ENCODE measurements around the gene PGAM1.
"Not testable (repeated sequence)": the region's sequence is repeated elsewhere in the genome, so short reads cannot be mapped to it uniquely, and the experiment has no call there.

PGAM1 gene

DNA sequence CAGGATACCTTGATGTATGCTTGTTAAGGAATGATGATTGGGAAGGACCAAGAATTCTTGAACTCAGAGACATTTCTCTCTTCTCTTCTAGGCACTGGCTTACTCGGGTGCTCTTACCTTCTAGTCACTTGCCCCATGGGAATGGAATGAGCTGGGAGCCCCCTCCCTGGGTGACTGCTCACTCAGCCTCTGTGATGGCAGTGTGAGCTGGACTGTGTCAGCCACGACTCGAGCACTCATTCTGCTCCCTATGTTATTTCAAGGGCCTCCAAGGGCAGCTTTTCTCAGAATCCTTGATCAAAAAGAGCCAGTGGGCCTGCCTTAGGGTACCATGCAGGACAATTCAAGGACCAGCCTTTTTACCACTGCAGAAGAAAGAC lies 30.7 kb downstream of the PGAM1 start:
- DNase-seq (ENCODE audit: low read depth in 2 of 2) = no peak

DNA sequence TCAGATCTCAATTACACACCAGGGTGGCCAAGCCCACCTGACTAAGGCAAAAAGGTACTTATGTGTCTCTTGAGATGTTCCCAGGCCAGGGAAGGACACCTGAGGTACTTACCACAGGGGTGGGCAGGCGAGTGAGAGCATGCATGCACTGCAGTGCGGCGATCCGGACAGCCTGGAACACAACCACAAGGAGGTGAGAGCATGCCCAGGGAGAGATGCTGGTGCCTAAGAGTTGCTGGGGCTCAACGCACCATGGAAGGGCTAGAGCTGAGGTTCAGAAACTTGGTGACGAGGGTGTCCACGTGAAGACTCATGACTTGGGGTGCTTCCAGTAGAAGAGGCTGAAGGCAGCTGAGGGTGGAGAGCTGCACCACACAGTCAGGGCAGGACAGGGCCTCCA lies 33.1 kb downstream of the PGAM1 start:
- DNase-seq (ENCODE audit: low read depth in 2 of 2) = no peak

DNA sequence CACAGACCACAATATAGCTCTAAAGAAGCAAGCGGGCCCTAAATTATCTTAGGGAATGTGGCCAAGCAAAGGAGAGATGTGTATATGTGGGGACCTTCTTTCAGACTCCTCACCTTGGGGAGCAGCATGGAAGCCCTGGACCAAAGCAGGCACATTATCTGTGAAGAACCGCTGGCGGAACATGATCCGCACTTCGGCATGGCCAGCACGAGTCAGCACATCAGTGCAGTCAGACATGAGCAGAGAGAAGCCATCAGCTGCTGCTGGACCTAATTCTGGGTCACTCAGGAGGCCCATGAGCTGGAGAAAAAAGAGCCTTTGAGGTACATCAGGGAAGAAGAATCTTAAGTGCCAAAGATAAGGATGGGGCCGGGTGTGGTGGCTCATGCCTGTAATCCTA lies 33.9 kb downstream of the PGAM1 start:
- no peak for DNase-seq (ENCODE audit: low read depth in 2 of 2)

DNA sequence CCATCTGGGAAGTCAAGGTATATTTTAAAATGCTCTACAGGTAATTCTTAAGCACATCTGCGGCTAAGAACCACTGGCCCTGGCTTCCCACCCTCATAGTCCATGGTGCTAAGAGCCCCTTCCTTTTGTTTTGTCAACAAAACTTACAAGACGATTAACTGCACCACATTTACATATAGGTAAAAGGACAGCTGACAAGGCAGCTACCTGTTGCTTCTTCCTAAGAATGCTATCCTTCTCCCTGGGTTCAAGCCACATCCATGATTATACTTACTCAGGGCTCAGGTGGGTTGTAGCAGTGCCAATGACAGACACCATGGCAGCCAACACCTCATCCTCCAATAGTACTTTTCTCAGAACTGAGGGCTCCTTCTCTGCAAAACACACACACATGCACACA lies 36.3 kb downstream of the PGAM1 start:
- DNase-seq (ENCODE audit: low read depth in 2 of 2) = no peak

DNA sequence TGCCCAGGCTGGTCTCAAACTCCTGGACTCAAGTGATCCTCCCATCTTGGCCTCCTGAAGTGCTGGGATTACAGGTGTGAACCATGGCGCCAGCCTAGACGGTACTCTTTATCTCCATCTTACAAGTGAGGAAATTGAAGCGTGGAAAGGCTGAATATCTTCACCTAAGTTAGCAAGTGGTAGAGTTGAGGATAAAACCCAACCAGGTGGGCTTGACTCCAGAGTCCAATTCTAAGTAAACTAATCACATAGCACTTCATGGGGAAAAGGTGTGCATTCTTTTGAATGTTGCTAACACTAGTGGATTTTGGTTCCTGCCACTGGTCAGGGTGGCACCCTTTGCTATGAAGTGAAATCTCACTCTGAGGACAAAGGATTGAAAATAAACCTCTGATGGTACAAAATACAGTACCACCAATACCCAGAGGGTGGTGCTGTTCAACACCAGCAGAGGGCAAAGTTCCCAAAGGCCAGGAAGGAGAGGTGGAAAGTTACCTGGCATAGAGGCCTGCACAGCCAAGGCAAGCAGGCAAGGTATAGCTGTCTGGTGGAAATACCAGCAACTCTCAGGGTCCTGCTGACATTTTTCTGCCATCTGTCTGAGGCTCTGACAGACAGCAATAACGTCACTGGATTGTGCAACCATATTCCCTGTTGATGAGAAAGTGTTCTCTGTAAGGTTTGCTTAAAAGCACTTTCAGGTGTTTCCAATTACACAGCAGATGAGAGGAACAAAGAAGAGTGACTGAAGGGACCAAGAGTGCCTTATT lies 37.6 kb downstream of the PGAM1 start:
- no peak for DNase-seq (ENCODE audit: low read depth in 2 of 2)

DNA sequence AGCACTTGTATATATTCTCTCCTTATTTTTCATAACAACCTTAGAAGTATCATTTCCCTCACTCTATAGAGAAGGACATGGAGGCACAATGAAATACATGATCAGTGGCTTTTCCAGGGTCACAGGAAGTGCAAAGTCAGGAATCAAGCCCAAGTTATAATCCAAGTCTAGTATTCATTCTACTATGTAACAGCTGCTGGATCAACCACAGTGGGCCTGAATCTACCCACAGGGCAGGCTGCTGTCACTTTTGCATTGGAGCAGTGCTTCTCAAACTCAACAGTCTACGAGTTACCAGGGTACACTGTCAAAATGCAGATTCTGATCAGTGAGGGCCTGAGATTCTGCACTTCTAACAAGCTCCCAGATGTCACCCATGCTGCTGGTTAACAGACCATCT lies 38.2 kb downstream of the PGAM1 start:
- DNase-seq (ENCODE audit: low read depth in 2 of 2) = no peak

DNA sequence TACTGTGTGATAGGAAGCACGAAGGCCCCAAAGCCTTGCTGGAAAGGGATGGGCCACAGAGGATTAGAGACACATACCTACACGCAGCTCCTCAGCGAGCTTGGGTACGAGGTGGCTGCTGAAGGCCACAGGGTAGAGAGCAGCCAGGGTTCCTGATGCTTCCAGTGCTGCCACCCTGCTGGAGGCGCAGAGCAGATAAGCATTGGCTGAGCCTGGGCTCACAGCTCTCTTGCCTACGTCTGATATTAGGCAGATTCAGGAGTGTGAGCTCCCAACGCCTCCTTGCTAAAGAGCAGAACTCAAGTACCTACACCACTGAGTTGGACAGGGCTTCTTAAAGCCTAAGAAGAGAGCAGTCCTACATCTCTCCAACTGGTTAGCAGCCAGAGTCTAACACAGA lies 40.0 kb downstream of the PGAM1 start:
- DNase-seq (ENCODE audit: low read depth in 2 of 2) = no peak

DNA sequence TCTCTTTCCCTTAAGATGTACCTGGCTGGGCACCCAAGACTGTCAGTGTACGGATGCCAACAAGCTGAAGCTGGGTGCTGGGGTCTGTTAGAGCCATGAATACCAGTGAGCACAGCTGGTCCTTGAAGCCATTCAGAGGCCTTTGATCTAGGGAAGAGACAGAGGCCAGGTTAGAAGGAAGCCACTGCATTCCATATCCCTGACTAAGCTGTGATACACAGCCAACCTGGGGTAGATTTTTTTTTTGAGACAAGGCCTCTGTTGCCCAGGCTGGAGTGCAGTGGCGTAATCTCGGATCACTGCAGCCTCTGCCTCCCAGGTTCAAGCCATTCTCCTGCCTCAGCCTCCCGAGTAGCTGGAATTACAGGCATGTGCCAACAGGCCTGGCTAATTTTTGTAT lies 40.8 kb downstream of the PGAM1 start:
- no peak for DNase-seq (ENCODE audit: low read depth in 2 of 2)

DNA sequence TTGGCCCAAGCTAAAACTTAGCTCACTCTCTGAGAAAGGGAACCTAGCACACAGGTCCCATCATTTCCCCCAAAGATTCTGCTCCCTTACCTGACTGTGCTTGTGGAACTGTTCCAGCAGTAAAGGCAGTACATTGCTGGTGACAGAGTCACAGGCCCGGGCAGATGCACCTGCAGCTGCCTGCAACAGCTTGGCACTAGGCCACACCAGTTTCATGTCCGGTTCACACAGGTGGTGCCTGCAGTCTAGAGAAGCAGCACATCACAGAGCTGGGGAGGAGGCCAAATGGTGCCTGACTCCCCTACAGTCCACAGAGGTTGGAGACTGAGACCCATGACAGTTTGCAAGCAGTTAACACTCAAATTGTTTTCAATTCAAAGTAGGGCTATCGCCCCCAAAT lies 42.2 kb downstream of the PGAM1 start:
- DNase-seq (ENCODE audit: low read depth in 2 of 2) = no peak

DNA sequence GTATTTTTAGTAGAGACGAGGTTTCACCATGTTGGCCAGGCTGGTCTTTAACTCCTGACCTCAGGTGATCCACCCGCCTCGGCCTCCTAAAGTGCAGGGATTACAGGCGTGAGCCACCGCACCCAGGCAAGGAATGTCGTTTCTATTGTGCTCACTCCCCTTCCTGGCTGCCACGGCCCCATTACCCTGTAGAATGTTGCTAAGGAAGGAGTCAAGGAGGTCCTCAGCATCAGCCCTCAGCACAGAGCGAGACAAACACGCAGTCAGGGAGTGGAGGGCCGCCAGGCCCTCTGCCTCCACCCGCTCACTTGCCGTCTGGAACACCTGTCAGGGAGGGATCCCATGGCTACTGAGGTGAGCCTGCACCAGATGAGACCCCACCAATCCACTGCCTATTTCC lies 42.8 kb downstream of the PGAM1 start:
- DNase-seq (ENCODE audit: low read depth in 2 of 2) = not testable (repeated sequence)

DNA sequence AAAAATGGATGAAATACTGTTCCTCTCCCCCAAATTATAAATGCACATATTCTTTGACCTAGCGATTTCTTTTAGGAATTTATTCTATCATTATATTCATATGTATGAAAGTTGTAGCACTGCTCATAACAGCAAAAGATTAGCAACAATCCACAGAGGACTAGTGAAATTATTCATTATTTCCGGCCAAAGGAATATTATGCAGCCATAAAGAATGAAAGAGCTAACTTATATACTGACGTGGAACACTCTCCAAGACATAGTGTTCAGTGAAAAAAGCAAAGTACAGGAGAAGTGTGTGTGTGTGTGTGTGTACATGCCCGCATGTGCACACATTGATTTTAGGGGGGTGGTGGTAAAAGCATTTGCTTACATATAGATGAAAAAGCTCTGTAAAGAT lies 48.9 kb downstream of the PGAM1 start:
- DNase-seq (ENCODE audit: low read depth in 2 of 2) = no peak

DNA sequence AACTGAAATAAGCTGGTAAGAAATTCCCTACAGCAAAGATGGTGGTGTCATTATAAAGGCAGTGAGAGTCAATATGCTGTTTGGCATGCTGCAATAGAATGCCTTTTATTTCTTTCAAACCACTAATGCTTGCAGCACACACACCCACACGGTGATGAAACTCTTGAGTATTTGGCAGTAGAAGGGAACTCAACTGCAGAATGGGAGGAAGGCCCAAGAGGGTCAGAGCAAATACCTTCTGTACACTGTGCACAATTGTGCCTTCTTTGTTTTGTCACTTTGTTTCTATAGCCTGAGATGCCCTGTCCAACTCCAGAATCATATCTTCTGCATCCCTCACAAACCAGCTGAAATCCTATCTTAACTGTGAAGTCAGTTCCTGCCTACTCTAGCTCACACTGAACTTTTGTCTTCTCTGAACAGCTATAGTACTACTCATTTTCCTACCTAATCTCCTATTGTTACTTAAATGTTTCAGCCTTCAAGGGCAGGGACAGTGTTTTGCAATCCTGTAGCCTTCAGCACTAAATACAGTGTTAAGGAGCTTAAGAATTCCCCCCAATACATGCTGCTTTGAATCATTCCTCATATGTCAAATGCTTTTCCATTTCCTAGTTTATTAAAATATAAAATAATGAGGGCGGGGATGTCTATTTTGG lies 50.1 kb downstream of the PGAM1 start:
- no peak for DNase-seq (ENCODE audit: low read depth in 2 of 2)

DNA sequence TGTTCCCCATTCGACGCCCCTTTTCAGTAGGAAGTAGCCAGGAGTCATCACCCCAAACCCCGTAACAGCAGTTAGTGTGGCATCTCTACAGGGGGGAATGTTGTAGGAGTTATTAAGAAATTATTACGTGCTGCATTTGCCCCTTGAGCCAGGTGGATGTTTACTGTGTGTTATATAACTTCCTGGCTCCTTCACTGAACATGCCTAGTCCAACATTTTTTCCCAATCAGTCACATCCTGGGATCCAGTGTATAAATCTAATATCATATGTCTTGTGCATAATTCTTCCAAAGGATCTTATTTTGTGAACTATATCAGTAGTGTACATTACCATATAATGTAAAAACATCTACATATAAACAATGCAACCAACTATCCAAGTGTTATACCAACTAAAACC lies 53.4 kb downstream of the PGAM1 start:
- not testable (repeated sequence) for DNase-seq (ENCODE audit: low read depth in 2 of 2)

DNA sequence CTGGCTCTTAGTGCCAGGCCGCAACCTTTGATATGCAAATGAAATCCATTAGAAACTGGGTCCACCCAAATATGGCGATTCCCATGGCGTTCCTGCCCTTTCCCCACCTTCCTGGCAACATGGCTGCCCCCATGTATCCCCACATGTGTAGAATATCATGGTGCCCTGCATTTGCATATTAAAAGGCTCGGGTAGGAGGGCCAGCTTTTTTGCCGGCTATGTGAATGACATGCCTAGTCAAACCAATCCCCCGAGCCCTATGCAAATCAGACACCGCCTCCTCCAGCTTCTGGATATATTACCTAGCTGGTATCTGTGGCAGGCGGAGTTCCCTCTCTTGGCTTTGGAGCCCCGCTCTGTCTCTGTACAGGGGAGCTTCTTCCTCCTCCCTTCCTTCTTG lies 53.9 kb downstream of the PGAM1 start:
- no peak for DNase-seq (ENCODE audit: low read depth in 2 of 2)

DNA sequence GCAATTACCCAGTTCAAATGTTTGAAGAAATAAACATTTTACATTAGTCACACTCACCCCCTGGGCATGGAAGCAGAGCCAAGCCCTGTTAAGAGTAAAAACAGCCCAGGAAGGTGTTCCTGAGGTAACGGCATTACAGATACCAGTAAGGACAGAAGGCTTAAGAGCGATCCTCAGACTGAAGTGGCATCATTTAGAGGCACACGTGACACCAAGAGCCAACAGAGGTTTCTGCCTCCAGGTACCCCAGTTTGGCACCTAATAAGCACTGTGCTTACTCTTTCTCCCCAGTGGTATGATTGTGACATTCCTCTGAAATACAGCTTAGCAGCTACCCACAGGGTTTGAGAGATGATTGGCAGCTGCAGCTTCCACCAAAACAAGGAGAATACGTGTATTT lies 55.1 kb downstream of the PGAM1 start:
- no peak for DNase-seq (ENCODE audit: low read depth in 2 of 2)

DNA sequence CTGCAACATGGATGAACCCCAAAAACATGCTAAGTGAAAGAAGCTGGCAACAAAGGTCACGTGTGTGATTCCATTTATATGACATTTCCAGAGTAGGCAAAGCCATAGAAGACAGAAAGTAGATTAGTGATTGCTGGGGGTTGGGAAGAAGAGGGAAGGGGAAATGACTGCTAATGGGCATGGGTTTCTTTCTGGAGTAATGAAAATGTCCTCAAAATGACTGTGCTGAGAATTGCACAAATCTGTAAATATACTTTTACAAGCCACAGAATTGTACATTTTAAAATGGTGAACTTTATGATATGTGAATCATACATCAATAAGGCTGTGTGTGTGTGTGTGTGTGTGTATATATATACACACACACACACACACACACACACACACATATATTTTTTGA lies 56.4 kb downstream of the PGAM1 start:
- DNase-seq (ENCODE audit: low read depth in 2 of 2) = no peak

Data from stimulated activated CD8-positive, alpha-beta memory T cell treated with anti-CD3 and anti-CD28 coated beads, Interleukin-7, amount 100 ng/mL, for 1 hour (primary cell).